Kidney epithelial cell (primary cell): ENCODE measurements around the gene PAM. TPM values are rescaled to one million over a fixed set of nuclear protein-coding genes. Genes with fewer than 3 reads are reported as not detected.

ENCODE experiments used
- DNase-seq: peaks from one replicate; pipeline ENCODE4 v3.0.0-alpha.2; 2010; ENCODE audit warnings: low read depth
- H3K27me3 ChIP-seq: 2 replicates; pipeline ENCODE4 v1.6.0; 2011; ENCODE audit warnings: low read length; ENCODE audit not compliant: control insufficient read depth, insufficient read depth
- H3K36me3 ChIP-seq: 2 replicates; pipeline ENCODE4 v1.5.1; 2011; ENCODE audit warnings: low read length; ENCODE audit not compliant: control insufficient read depth, insufficient read depth
- H3K4me3 ChIP-seq: 2 replicates; pipeline ENCODE4 v1.5.1; 2011; ENCODE audit warnings: low read depth, mild to moderate bottlenecking, control low read depth, low read length
- CTCF ChIP-seq: IDR thresholded peaks from 2 replicates; pipeline ENCODE4 v1.5.1; 2011; ENCODE audit warnings: mild to moderate bottlenecking, moderate library complexity, low read length, control low read depth, inconsistent platforms; ENCODE audit not compliant: insufficient read depth, poor library complexity, severe bottlenecking
- total RNA-seq: library from RNA; depleted of rRNA; stranded (reverse); fragments of >200 nt; gene quantifications from 2 replicates; pipeline ENCODE4 v1.2.3, GENCODE V29; 2015

PAM gene
- total RNA-seq, 1 donor from 2014 or later = 95.9 TPM

GRCh38 chr5:102916109-102916508 is 161.0 kb downstream of the PAM start:
- Histone ChIP-seq H3K4me3 (no peak overlapping the region), H3K36me3 (no peaks in the 10 kb centered on the region), H3K27me3 (no peaks in the 10 kb centered on the region)
- TF ChIP-seq CTCF = no peak
- DNase-seq = no peak

- H3K36me3 ChIP-seq = no peaks in the 10 kb centered on the region
- H3K4me3 ChIP-seq = no peak overlapping the region
- DNase-seq = no peak
- no peaks in the 10 kb centered on the region for H3K27me3 ChIP-seq
- TF ChIP-seq CTCF = no peak
Measured at GRCh38 chr5:102918986-102919610, 164.0 kb downstream of the PAM start.

GRCh38 chr5:102920762-102921161 is 165.7 kb downstream of the PAM start:
- TF ChIP-seq CTCF = no peak
- DNase-seq = no peak
- Histone ChIP-seq H3K36me3 (no peaks in the 10 kb centered on the region), H3K27me3 (no peaks in the 10 kb centered on the region), H3K4me3 (no peak overlapping the region)

DNA sequence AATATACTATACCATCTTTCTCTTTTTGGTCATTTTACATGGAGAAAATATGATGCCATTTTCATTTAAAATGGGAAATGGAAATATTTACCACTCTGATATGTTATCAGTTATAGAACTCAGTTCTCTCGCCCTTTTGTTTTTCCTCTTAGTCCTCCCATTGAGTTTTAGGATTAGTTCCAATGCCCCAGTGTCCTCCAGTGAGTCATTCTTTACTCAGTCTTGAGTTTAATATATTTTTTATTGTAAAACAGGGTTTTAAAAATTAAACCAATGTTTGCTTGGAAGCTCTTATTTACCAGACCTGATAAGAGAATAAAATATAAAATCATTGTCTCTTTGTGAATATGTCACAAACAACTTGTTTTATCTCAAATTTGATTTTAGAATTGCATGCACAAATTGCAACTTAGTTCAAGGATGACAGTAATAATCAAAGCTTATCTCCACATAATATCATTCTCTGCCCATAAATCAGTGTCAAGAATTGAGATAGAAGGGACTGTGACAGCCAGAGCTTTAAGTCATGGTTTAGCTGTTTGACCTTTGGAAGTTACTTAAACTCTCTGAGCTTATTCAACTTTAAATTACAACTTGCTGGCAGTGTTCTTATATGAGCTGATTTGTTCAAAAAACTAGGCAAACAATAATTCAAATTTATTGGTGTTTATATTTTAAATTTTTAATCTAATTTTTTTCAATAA is 166.4 kb downstream of the PAM start:
- Histone ChIP-seq H3K36me3 (no peaks in the 10 kb centered on the region), H3K27me3 (no peaks in the 10 kb centered on the region), H3K4me3 (no peak overlapping the region)
- no peak for TF ChIP-seq CTCF
- DNase-seq = no peak

DNA sequence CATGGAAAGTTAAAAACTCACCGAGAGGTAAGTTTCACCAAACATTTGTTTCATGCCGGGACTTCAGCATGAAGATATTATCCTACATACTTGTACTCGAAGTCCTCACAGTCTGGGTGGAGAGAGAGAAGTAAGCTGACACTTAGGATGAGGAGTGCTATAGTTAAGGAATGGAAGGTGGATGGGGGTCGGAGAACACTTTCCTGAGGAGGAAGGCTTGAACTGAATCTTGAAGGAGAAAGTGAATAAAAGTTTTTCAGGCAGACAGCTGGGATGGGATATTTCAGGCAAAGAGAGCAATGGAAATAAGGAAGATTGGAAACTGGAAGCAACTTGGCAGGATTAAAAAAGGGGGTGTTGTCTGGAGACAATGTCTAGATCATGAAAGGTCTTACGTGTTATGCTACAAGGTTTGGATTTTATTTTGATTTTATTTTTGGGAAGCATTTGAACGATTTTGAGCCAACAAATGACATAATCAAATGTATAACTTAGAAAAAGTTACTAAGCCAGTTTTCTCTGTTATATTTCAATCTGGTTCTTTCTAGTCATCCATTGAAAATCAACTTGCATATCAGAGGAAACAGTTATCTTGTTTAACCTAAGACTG is 167.1 kb downstream of the PAM start:
- Histone ChIP-seq H3K36me3 (peaks cover 2% of the 10 kb centered on the region), H3K27me3 (no peaks in the 10 kb centered on the region), H3K4me3 (no peak overlapping the region)
- no peak for TF ChIP-seq CTCF
- DNase-seq = no peak
